Stimulated activated CD8-positive, alpha-beta memory T cell treated with anti-CD3 and anti-CD28 coated beads, Interleukin-4, amount 100 ng/mL, for 4 hours (primary cell): ENCODE measurements around the gene CSNK1G2.

Experiments used
- DNase-seq, 2 donors: peaks; one replicate each; pipeline ENCODE4 v3.0.0-alpha.2; 2020; ENCODE audit warnings: low read depth in 2 of 2, low spot score in 1 of 2

The CSNK1G2 gene

GRCh38 chr19:1944088-1944915 is 3.3 kb downstream of the CSNK1G2 start:
- no peak for DNase-seq

GRCh38 chr19:1944916-1945561 is 4.1 kb downstream of the CSNK1G2 start:
- DNase-seq = no peak

DNA sequence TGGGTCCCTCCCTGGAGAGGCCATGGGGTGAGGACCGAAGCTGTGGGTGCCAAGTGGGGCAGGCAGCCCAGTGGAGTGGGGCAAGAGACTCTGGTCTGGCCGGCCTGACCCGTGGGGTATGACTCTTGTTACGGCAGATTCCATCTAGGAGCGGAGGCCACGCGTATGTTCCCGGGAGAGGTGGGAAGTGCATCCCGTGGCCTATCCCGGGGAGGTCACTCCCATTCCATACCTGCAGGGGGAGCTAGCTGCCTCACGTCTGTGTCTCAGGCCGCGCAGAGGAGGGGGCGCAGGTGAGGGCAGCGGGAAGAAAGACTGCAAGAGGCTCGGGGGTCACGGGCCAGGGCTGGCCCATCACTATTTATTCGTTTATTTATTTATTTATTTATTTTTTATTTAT is 4.9 kb downstream of the CSNK1G2 start:
- no peak for DNase-seq

DNA sequence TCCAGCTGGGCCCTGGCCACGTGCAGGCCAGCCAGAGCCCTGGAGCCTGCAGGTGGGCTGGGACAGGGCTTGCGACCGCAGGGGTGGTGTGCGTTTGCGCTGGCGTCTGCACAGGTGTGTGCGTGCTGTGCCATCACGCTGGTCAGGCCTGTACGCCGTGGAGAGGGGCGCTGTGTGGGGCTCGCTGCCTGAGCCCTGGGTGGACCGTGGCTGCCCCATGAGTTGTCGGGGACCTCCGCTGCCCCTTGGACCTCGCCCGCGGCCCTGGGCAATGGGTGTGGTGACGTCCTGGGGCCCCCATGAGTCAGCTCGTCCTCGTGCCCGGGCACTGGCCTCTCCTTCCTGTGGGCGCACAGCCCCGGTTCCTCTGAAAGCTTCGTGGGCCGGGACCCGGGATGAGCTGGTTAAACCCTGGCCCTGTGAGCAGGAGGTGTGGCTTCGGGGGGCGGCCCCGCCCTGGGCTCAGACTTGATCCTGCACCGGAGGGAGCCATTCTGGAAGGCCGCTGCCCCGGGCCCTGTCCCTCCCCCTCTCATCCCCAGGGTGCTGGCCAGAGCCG is 6.8 kb downstream of the CSNK1G2 start:
- no peak for DNase-seq

DNA sequence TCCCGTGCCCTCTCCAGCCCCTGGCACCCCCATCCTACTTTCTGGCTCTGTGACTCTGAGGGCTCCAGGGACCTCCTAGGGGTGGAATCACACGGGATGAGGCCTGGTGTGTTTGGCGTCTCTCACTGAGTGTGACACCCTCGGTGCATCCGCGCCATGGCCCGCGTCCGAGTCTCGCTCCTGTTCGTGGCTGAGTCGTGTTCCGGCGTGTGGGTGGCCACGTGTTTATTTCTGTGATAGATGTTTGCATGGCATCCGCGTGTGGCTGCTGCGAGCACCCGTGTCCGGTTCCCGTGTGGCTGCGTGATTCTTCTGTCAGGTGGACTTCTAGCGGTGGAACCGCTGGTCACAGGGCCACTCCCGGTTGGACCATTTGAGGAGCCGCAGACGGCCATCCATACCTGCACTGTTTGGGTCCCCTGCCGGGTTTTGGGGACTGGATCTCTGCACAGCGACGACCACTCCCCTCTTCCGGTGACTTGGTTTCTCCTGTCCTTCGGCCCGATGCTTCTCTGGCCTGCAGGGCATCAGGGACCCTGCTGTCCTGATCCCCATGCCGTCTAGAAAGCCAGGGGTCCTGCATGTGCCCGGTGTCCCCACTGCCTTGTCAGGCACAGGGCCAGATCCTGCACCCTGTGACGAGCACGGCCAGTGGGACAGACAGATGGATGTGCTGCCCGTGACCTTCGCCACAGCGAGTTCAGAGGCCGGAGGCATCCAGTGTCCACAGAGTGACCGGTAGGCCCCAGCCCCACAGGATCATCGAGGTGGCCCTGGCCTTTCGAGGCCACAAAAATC is 8.5 kb downstream of the CSNK1G2 start:
- DNase-seq = no peak

DNA sequence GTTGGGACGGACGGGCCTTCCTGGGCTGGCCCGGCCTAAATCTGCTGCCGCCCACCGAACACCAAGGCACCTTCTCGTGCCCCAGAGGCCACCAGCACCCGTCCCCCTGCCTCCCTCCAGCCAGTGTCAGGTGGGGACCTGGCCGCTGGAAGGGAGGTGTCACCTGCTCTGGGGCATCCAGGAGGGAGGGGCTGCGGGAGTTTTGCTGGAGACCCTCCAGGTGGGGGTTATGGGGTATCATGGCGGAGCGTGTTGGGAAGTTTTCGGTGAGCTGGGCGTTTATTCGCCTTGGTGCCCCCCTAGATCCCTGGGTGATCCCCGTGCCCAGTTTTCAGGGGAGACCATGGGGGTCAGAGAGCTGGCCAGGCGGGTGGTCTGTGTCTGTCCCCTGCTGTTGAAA is 9.7 kb downstream of the CSNK1G2 start:
- DNase-seq = no peak

DNA sequence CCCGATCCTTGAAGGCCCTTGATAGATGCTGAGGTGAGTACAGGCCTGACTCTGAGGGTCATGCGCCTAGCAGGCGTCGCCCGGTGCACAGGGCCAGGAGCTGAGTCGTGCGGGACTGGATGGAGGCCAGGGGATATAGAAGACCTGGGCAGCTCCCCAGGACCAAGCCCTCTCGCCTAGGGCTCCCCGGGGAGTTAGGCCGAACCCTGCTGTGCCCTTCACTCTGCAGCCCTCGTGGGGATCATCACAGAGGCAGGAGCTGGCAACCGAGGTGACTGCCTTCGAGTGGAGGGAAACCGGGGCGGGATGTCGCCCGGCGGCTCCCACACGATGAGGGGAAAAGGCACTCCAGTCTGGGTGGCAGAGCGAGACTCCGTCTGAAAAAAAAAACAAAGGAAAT is 11.7 kb downstream of the CSNK1G2 start:
- no peak for DNase-seq

GRCh38 chr19:1953037-1953436 is 12.1 kb downstream of the CSNK1G2 start:
- no peak for DNase-seq

GRCh38 chr19:1953441-1954094 is 12.6 kb downstream of the CSNK1G2 start:
- no peak for DNase-seq

DNA sequence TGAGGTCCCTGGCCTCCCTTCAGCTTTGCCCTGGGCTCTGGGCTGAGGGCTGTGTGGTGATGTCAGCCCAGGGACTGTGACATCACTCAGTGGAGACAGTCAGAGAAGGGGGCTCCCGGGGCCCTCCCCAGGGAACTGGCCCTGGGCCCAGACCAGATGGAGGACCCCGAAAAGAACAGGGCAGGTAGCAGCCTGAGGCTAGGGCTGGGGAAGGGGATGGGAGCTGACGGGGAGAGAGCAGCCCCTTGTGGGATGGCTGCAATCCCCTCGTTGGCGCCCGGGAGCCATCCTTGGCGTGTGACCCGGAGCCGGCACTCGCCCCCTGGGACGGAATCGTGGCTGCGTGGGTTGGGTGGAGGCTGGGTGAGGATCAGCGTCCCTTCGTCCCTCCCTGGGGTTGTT is 13.6 kb downstream of the CSNK1G2 start:
- no peak for DNase-seq

- no peak for DNase-seq
Observed at GRCh38 chr19:1955171-1956121, 14.5 kb downstream of the CSNK1G2 start.

- DNase-seq = no peak
Observed at GRCh38 chr19:1956122-1956494, 15.1 kb downstream of the CSNK1G2 start.

DNA sequence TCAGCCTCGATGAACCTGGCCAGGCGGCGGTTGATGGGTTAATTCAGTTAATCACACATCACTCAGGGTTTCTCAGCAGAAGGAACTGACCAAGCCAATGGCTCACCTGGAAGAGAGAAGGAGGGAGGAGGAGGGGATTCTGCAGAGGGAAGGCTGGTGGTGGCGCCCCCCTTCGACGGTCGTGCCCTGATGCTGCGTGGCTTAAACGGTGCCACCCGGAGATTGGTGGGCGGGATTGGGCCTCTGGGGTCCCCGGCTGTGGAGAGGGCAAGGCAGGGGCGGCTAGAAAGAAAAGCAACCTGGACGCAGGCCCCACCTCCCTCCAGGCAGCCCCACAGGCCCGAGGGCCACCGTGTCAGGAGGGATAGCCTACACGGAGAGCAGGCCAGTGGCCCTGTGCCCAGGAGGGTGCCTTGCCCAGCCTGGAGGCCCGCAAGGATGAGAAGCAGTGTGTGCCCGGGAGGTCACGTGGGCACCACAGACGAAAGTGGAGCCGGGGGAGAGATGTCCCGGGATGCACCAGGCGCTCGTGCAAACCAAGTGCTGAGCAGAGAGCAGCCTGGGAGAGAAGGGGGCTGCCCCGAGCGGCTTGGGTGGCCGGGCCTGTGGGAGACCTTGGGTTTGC is 16.0 kb downstream of the CSNK1G2 start:
- no peak for DNase-seq

DNA sequence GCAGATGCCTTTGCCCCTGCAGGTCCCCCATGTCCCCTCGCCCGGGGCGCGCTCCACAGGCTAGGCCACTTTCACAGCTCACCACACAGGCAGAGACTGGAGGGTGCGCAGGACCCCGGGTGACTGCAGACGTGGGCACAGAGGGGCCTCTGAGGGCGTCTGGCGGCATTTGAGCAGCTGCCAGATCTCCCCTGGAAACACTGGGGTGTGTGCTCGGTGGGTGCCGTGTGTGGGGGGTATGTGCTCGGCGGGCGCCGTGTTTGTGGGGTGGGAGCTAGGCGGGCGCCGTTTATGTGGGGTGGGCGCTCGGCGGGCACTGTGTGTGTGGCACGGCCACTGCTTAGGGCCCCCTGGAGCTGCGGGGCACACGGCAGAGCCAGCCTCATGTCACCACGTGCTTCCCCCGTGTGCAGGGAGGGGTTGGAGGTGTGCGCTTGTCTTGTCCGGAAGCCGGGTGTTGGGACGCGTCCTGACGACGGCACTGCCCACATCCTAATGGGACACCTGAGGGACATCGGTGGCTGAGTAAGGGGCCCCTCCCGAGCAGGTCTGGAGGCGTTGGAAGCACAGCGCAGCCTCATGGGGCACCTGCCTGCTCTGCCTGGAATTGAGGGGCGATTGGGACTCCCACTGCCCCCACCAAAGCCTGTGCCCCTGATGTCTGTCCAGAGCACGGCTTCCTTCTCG is 16.7 kb downstream of the CSNK1G2 start:
- DNase-seq = no peak

- DNase-seq = no peak
Observed at GRCh38 chr19:1959928-1960589, 19.1 kb downstream of the CSNK1G2 start.

GRCh38 chr19:1961000-1961883 is 20.3 kb downstream of the CSNK1G2 start:
- DNase-seq = no peak

GRCh38 chr19:1962674-1963073 is 21.7 kb downstream of the CSNK1G2 start:
- DNase-seq = no peak
